Psoas muscle (tissue), 8 donors: Measurements from ENCODE around the gene VAMP5. TPM values are rescaled to one million over a fixed set of nuclear protein-coding genes. Genes with fewer than 3 reads are reported as not detected.

Source experiments
- ATAC-seq, 4 donors: fragments of 200-7000 bp; cut with Tn5 transposase; one replicate each; pipeline ENCODE4 v1.9.1; 2020; ENCODE audit warnings: moderate library complexity in 3 of 4, mild to moderate bottlenecking in 2 of 4
- DNase-seq, 2 donors: peaks; one replicate each; pipeline ENCODE4 v3.0.0-alpha.2; 2020
- H3K27ac ChIP-seq: fragments of 200-600 bp; one replicate; pipeline ENCODE4 v1.8.0; 2022
- H3K27me3 ChIP-seq, 3 donors: fragments of 200-600 bp in 1 of 3; one replicate each; pipeline versions ENCODE4 v1.6.1 to v1.8.0; 2013 to 2022; ENCODE audit warnings: low read length in 2 of 3, mild to moderate bottlenecking in 2 of 3, moderate library complexity in 1 of 3; ENCODE audit not compliant: insufficient read depth in 3 of 3
- H3K36me3 ChIP-seq, 2 donors: fragments of 200-600 bp in 1 of 2; one replicate each; pipeline versions ENCODE4 v1.6.1 to v1.8.0; 2013 to 2022; ENCODE audit warnings: low read depth in 1 of 2, mild to moderate bottlenecking in 1 of 2, moderate library complexity in 1 of 2; ENCODE audit not compliant: insufficient read depth in 1 of 2
- H3K4me1 ChIP-seq: fragments of 200-600 bp; one replicate; pipeline ENCODE4 v1.8.0; 2022
- H3K4me3 ChIP-seq: fragments of 200-600 bp; one replicate; pipeline ENCODE4 v1.8.0; 2022; ENCODE audit warnings: mild to moderate bottlenecking
- H3K9me3 ChIP-seq: fragments of 200-600 bp; one replicate; pipeline ENCODE4 v1.8.0; 2022
- WGBS, 3 donors: extraction: QIAGEN DNeasy Blood & Tissue Kit; methylation state at CpG; one replicate each; pipeline versions ENCODE4 v1.1.6 to v1.1.7; 2013; 5-methylcytosine and 5-hydroxymethylcytosine counted together
- intact Hi-C, 2 donors: fragments of 100-400 bp; cut with DNase I; formaldehyde crosslinking; loops; one replicate each; pipeline versions ENCODE4 v1.11.0 to v1.14.2; 2022
- polyA plus RNA-seq, 3 donors: library from polyadenylated mRNA; stranded (reverse); fragments of 200-250 nt; gene quantifications; one replicate each; pipeline ENCODE4 v1.2.3, GENCODE V29; 2013
- total RNA-seq, 4 donors: library from RNA; stranded (reverse); fragmentation: NEBNext Ultra II Directional in 2 of 4; extraction: Animal tissue kit (Norgen Biotek cat#: 25700) in 2 of 4; gene quantifications; one replicate each; pipeline versions ENCODE4 v1.2.1 to v1.2.4, GENCODE V29; 2021 to 2023
- TF ChIP-seq, protein P1 (sequence below): fragments of 200-600 bp; IDR thresholded peaks from one replicate; pipeline ENCODE4 v1.8.0; 2022; ENCODE audit warnings: antibody characterized with exemption
- donor health status: healthy with polysubstance abuse.
- donor health status: DM: no; HTN: no; CAD: no; lungs with moderate emphysema.
- donor health status: Bipolar disorder and iron deficiency.
- donor health status: healthy.
- donor health status: DM: yes; HTN: yes; CAD: no.
- donor health status: DM: no; HTN: no; CAD: no.
- donor health status: DM: no; HTN: no; CAD: no.
- donor health status: DM: yes; HTN: yes; CAD: no.

VAMP5 gene
- total and polyA plus RNA-seq, 7 donors: 58.1 to 149 (median 95.0) TPM

DNA sequence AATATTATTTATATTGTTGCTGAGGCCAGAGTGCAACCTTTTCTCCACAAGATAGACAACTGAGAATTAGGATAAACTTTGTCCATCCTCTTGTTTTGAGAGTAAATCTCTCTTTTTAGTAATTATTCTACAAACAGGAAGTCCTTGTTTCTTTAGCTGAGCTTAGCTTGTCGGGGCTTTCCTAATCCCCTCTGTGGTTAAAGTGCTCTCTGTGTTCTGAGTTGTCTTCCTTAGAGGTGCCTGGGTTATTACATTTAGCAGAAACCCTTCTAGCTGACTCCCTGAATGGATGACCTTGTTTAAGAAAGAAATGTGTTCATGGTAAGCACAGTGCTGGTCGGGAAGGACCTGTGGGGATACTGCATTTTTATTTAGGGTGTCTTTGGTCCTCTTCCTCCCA, 44.4 kb downstream of the VAMP5 start:
- ATAC-seq (no peak), DNase-seq (no peak)
- Histone ChIP-seq H3K27me3 (no peaks in the 10 kb centered on the region), H3K4me3 (no peak overlapping the region), H3K9me3 (no peaks in the 10 kb centered on the region), H3K27ac (no peak overlapping the region), H3K36me3 (peaks cover 12 to 100% of the 10 kb centered on the region in 2 donors), H3K4me1 (no peaks in the 10 kb centered on the region)
- intact Hi-C loops: loop anchor here in 1 of 2 donors (10.0 kb wide), 2 partner anchors 456 to 536 kb away; no protein-coding TSS in a partner anchor
- 76 to 84% (median 80%) methylated on average over 2 of the region's 2 CpGs for WGBS, 3 donors
- TF ChIP-seq, protein P1, sequence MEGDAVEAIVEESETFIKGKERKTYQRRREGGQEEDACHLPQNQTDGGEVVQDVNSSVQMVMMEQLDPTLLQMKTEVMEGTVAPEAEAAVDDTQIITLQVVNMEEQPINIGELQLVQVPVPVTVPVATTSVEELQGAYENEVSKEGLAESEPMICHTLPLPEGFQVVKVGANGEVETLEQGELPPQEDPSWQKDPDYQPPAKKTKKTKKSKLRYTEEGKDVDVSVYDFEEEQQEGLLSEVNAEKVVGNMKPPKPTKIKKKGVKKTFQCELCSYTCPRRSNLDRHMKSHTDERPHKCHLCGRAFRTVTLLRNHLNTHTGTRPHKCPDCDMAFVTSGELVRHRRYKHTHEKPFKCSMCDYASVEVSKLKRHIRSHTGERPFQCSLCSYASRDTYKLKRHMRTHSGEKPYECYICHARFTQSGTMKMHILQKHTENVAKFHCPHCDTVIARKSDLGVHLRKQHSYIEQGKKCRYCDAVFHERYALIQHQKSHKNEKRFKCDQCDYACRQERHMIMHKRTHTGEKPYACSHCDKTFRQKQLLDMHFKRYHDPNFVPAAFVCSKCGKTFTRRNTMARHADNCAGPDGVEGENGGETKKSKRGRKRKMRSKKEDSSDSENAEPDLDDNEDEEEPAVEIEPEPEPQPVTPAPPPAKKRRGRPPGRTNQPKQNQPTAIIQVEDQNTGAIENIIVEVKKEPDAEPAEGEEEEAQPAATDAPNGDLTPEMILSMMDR: no peak

DNA sequence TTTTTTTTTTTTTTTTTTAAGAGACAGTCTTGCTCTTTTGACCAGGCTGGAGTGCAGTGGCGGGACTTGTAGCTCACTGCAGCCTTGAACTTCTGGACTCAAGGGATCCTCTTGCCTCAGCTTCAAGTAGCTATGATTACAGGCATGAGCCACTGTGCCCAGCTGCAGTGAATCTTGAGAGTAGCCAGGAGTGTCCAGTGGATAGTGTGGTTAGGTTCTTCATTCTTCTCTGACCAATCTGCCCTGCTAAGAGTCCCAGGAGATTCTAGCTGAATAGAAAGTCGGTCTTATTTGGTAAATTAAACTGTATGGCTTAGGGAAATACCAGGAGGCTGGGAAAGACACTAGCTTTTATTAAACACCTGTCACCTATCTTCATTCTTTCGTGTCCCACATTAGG, 47.1 kb downstream of the VAMP5 start:
- Histone ChIP-seq H3K27ac (no peak overlapping the region), H3K36me3 (peaks cover 17 to 98% of the 10 kb centered on the region in 2 donors), H3K27me3 (no peaks in the 10 kb centered on the region), H3K4me3 (no peak overlapping the region), H3K4me1 (no peaks in the 10 kb centered on the region), H3K9me3 (no peaks in the 10 kb centered on the region)
- ATAC-seq (no peak), DNase-seq (no peak)
- 82 to 88% (median 86%) methylated on average over 3 of the region's 3 CpGs for WGBS, 3 donors
- TF ChIP-seq, protein P1: no peak
- intact Hi-C loops: no loop called here

- no peak for ATAC-seq
- H3K27me3 ChIP-seq: no peaks in the 10 kb centered on the region
- intact Hi-C loops: loop anchor here (5.0 kb wide), 2 partner anchors 72 to 177 kb away; no protein-coding TSS in a partner anchor
- H3K27ac ChIP-seq: no peak overlapping the region
- no peak for DNase-seq
- no peaks in the 10 kb centered on the region for H3K9me3 ChIP-seq
- H3K4me3 ChIP-seq: no peak overlapping the region
- H3K36me3 ChIP-seq: peaks cover 22 to 96% of the 10 kb centered on the region in 2 donors
- TF ChIP-seq, protein P1: no peak
- WGBS, 3 donors: 85 to 92% (median 86%) methylated on average over 8 of the region's 8 CpGs
- no peaks in the 10 kb centered on the region for H3K4me1 ChIP-seq
Observed at GRCh38 chr2:85635011-85635410, 50.8 kb downstream of the VAMP5 start.

GRCh38 chr2:85635636-85636035, 51.4 kb downstream of the VAMP5 start:
- H3K4me3 ChIP-seq: no peak overlapping the region
- TF ChIP-seq, protein P1: no peak
- peaks cover 21 to 96% of the 10 kb centered on the region in 2 donors for H3K36me3 ChIP-seq
- ATAC-seq (no peak), DNase-seq (no peak)
- WGBS, 3 donors: 58 to 76% (median 60%) methylated on average over 4 of the region's 4 CpGs
- H3K27ac ChIP-seq: no peak overlapping the region
- no peaks in the 10 kb centered on the region for H3K27me3 ChIP-seq
- H3K4me1 ChIP-seq: no peaks in the 10 kb centered on the region
- intact Hi-C loops: loop anchor here (1.0 to 5.0 kb wide), 3 partner anchors 72 to 181 kb away; no protein-coding TSS in a partner anchor
- H3K9me3 ChIP-seq: no peaks in the 10 kb centered on the region

- no peaks in the 10 kb centered on the region for H3K27me3 ChIP-seq
- no peak overlapping the region for H3K4me3 ChIP-seq
- DNase-seq (no peak), ATAC-seq (no peak)
- peaks cover 15 to 100% of the 10 kb centered on the region in 2 donors for H3K36me3 ChIP-seq
- H3K9me3 ChIP-seq: no peaks in the 10 kb centered on the region
- H3K27ac ChIP-seq: no peak overlapping the region
- WGBS, 3 donors: 81 to 99% (median 93%) methylated on average over 3 of the region's 3 CpGs
- TF ChIP-seq, protein P1: no peak
- intact Hi-C loops: loop anchor here (5.0 kb wide), 2 partner anchors 70 to 645 kb away; no protein-coding TSS in a partner anchor
- H3K4me1 ChIP-seq: no peaks in the 10 kb centered on the region
Observed at GRCh38 chr2:85642725-85643124, 58.5 kb downstream of the VAMP5 start.
